HUES64 (cell line): Measurements from ENCODE around the gene MYO7B.

ENCODE experiments used
- H3K27ac ChIP-seq: 2 replicates; pipeline ENCODE4 v1.7.0; 2013; ENCODE audit warnings: low read depth, low read length, inconsistent platforms
- H3K27me3 ChIP-seq: 2 replicates; pipeline ENCODE4 v1.6.1; 2013; ENCODE audit warnings: mild to moderate bottlenecking, low read length; ENCODE audit not compliant: insufficient read depth
- H3K36me3 ChIP-seq: 2 replicates; pipeline ENCODE4 v1.6.1; 2013; ENCODE audit warnings: mild to moderate bottlenecking, low read length; ENCODE audit not compliant: insufficient read depth
- H3K4me1 ChIP-seq: 2 replicates; pipeline ENCODE4 v1.6.1; 2013; ENCODE audit warnings: mild to moderate bottlenecking, low read length, moderate library complexity; ENCODE audit not compliant: insufficient read depth
- H3K4me3 ChIP-seq: 2 replicates; pipeline ENCODE4 v1.5.1; 2013; ENCODE audit warnings: mild to moderate bottlenecking, low read length, moderate library complexity
- H3K9ac ChIP-seq: 2 replicates; pipeline ENCODE4 v1.6.1; 2013; ENCODE audit warnings: mild to moderate bottlenecking, low read depth, low read length
- H3K9me3 ChIP-seq: 2 replicates; pipeline ENCODE4 v1.6.1; 2013; ENCODE audit warnings: low read depth, low read length; ENCODE audit not compliant: insufficient read depth
- WGBS: fragments of 150-250, 120-280 bp; methylation state at CpG from one replicate; pipeline ENCODE4 v1.1.7; 2013; ENCODE audit warnings: missing lambda C conversion rate; 5-methylcytosine and 5-hydroxymethylcytosine counted together

Gene MYO7B

DNA sequence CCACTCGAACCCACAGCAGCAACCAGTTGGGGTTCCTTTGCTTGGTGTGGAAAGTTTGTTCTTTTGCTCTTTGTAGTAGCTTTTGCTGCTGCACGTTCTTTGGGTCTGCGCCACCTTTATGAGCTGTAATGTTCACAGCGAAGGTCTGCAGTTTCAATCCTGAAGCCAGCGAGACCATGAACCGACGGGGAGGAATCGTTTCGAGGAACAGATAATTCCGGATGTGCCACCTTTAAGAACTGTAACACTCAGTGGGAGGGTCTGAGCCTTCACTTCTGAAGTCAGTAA is 124.8 kb downstream of the MYO7B start:
- Histone ChIP-seq H3K27me3 (peaks cover 26% of the 10 kb centered on the region), H3K9ac (no peak overlapping the region), H3K9me3 (no peaks in the 10 kb centered on the region), H3K4me1 (peaks cover 7% of the 10 kb centered on the region; the same call in 1 of the 2 replicates), H3K4me3 (no peak overlapping the region), H3K27ac (no peak overlapping the region), H3K36me3 (no peaks in the 10 kb centered on the region)
- 95% methylated on average over 10 of the region's 10 CpGs for WGBS

DNA sequence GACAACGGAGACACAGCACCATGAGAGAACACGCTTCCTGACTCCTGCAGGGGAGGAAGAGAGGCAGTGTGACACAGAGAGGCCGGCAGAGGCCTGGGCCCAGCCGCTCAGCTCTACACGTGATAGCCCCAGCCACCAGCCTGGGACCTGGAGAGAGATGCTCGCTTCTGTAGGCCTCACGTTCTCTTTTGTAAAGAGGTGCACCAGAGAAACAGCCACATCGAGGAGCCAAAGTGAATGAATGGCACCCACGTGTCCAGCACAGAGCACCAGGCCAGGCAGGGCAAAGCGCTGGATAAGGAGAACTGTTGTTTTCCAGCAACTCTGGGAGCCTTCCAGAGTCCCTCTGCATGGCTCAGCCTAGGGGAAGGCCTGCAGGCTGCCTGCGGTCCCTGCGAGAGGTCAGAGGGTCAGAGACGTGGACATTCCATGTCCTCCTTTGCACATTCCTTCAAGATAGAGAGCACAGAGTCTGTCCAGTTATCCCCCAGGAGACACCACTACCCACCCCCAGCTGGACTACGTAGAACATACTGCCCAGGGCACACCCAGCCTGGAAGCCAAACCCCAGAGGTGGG is 125.7 kb downstream of the MYO7B start:
- 93% methylated on average over 14 of the region's 14 CpGs for WGBS
- Histone ChIP-seq H3K27ac (no peak overlapping the region), H3K4me1 (no peaks in the 10 kb centered on the region; the same call in 1 of the 2 replicates), H3K27me3 (peaks cover 36% of the 10 kb centered on the region), H3K9ac (no peak overlapping the region), H3K9me3 (no peaks in the 10 kb centered on the region), H3K36me3 (no peaks in the 10 kb centered on the region), H3K4me3 (no peak overlapping the region)

DNA sequence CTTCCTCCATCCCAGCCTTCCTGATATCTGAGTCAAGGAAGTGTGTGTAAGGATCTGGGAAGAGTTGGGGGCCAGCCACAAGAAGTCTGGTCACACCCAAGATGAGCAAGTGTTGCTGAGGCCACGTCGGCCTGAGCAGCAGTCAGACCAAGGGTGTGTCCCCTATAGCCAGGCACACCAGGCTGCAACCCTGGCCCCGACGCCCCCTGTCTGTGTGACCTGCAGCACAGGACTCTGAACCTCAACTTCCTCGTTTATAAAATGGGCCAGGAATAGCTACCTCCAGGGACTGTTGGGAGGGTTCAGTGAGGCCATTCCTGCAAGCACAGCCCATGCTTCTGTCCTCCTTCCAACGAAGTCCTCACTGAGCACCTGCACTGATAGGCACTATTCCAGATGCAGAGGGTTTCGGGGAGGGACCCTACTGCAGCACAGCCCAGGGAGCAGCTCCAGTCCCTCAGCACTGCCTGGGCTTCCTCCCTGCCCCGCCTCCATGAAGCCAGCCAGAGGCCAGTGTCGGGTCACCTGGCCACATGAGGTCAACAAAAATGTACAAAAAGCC is 126.5 kb downstream of the MYO7B start:
- H3K27me3 ChIP-seq: peaks cover 44% of the 10 kb centered on the region
- WGBS: 82% methylated on average over 9 of the region's 9 CpGs
- no peak overlapping the region for H3K27ac ChIP-seq
- H3K36me3 ChIP-seq: no peaks in the 10 kb centered on the region
- no peak overlapping the region for H3K4me3 ChIP-seq
- H3K9ac ChIP-seq: no peak overlapping the region
- no peaks in the 10 kb centered on the region for H3K9me3 ChIP-seq
- H3K4me1 ChIP-seq: no peaks in the 10 kb centered on the region; the same call in 1 of the 2 replicates

DNA sequence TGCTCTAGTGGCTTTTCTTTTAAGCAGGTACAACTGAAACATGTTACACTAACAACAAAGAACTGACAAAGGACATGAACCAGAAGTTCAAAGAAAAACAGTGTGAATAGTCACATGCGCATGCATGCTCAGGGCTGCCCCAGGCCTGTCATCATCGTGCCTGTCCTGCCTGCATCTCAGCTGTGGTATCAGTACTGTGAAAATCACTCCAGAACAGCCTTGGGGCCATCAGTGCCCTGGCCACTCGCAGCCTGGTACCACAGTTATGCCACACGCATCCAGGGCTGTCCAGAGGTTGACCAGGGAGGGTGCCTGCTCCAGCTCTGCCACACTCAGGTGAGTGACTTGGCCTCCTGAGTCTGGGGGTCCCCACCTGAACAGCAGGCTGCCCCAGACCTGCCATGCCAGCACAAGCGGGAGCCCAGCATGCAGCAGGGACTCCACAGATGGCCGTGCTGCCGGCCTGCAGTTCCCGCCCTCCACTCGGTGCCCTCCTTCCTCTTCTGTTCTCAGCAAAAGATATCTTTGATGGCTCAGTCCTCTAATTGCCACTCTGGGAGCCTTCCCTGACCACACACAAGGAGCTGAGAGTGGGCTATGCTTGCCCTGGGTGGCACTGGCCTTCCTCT is 127.6 kb downstream of the MYO7B start:
- WGBS: 75% methylated on average over 9 of the region's 9 CpGs
- H3K4me1 ChIP-seq: no peaks in the 10 kb centered on the region; the same call in 1 of the 2 replicates
- no peak overlapping the region for H3K9ac ChIP-seq

DNA sequence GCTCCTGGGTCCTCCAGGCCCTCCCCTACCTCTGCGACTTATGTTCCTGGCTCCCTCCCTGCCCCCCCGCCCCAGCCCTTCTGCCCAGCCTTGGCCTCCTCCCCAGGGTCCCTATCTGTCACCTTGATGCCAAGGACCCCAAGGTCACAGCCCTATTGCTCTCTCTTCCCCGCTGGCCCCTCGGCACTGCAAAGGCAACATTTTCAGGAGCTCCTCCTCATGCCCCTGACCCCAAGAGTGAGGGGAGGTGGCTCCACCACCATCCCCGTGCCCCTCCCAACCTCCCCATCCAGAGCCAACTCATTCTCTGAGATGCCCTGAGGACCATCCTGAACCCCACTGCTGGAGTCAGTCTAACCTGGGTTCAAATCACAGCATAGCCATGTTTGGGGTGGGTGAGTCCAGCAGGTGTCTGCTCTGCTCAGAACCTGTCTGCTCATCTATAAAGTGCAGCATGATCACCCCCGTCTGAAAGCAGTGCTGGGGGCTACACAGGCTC is 128.1 kb downstream of the MYO7B start:
- H3K9ac ChIP-seq: no peak overlapping the region
- H3K27me3 ChIP-seq: peaks cover 47% of the 10 kb centered on the region
- no peak overlapping the region for H3K27ac ChIP-seq
- H3K9me3 ChIP-seq: no peaks in the 10 kb centered on the region
- 77% methylated on average over 6 of the region's 6 CpGs for WGBS
- peak overlapping the region; percentile 61 for H3K4me3 ChIP-seq
- H3K4me1 ChIP-seq: no peaks in the 10 kb centered on the region; the same call in 1 of the 2 replicates
- H3K36me3 ChIP-seq: no peaks in the 10 kb centered on the region

More for the DNA sequence above, 127.6 kb downstream of the MYO7B start:
- Histone ChIP-seq H3K4me3 (no peak overlapping the region), H3K36me3 (no peaks in the 10 kb centered on the region), H3K9me3 (no peaks in the 10 kb centered on the region), H3K27ac (no peak overlapping the region), H3K27me3 (peaks cover 47% of the 10 kb centered on the region)

DNA sequence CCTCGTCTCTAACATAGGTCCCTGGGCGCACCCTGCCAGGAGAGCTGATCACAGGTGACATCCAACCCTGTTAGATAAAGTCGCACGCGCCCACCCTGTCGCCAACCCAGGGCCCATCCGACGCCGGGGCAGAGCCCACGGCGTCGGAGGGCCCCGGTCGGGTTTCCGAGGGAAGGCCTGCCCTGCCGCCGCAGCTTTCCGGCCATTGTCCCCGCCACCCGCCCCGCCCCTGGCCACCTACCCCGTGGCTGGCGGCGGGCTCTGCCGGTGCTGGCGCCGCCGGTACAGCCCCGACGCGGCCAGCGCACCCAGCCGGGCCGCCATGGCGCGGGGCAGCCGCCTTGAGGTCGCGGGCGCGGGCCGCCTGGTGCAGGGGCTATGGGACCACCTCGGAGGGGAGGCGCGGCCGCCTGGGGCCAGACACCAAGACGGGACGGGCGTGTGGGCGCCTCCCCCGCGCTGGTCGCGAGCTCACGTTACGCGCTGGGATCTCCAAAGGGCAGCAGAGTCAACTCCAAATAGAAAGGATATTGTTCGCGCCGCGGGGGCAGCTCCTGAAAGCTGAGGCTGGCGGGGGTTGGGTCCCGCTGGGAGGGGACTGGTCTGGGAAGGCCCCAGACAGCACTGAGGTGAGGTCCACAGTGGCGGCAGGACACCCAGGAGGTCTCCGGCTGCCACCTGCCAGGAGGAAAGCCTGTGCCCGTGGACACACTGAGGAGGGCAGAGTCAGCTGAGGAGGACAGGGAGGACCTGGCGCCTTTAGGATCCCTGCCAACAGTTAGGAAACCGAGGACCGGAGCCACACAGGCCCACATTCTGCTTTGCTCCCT is 128.8 kb downstream of the MYO7B start:
- H3K9me3 ChIP-seq: no peaks in the 10 kb centered on the region
- H3K36me3 ChIP-seq: no peaks in the 10 kb centered on the region
- peaks cover 47% of the 10 kb centered on the region for H3K27me3 ChIP-seq
- H3K4me3 ChIP-seq: peak overlapping the region; percentile 61
- WGBS: 14% methylated on average over 69 of the region's 69 CpGs
- no peaks in the 10 kb centered on the region; the same call in 1 of the 2 replicates for H3K4me1 ChIP-seq
- peak overlapping the region; percentile 73 for H3K9ac ChIP-seq
- H3K27ac ChIP-seq: no peak overlapping the region

DNA sequence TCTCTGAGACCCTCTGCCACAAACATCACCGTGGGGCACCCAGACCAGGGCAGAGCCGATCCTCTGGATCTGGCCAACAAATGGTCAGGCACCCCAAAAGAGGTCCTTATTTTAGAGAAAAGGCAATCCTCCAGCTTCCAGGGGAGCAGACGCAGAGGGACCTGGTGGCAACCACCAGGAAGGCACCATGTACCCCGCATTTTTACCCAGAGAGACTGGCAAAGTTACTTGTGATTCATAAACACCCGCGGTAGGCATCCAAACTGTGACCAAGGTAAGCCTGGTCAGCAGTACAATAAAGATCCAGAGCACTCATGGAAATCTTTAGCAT is 129.4 kb downstream of the MYO7B start:
- WGBS: 95% methylated on average over 6 of the region's 6 CpGs
- H3K4me3 ChIP-seq: no peak overlapping the region

DNA sequence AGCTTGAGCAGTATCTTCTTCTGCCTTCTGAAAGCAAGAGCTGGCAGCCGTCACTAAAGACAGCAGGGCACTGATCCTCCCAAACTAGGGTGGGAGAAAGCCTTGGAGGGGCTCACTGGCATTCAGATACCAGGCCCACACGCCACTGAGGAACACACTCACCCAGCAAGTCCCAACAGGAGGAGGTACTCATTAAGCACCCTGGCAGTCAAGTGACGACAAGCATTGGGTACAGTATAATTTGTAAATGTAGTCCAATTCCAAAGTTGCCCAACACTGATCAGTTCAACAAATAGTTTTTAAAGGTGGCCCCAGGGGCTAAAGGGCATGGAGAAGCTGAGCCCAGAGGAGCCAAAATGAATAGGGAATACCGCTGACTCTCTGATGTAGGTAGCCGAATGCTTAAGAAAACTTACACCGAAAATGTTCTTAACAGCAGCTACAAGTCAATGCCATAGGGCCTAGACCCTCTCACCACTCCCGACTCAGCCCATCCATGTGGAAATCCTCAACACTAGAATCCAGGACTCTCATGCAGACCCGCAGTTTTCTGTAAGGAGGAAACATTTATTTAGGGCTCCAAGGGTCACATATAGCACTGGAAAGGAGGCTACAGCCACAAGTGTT is 129.9 kb downstream of the MYO7B start:
- H3K27me3 ChIP-seq: peaks cover 47% of the 10 kb centered on the region
- no peak overlapping the region for H3K4me3 ChIP-seq
- H3K36me3 ChIP-seq: no peaks in the 10 kb centered on the region
- no peaks in the 10 kb centered on the region; the same call in 1 of the 2 replicates for H3K4me1 ChIP-seq
- no peak overlapping the region for H3K27ac ChIP-seq
- 90% methylated on average over 8 of the region's 8 CpGs for WGBS
- no peak overlapping the region for H3K9ac ChIP-seq
- no peaks in the 10 kb centered on the region for H3K9me3 ChIP-seq

More for the DNA sequence above, 129.4 kb downstream of the MYO7B start:
- Histone ChIP-seq H3K36me3 (no peaks in the 10 kb centered on the region), H3K9me3 (no peaks in the 10 kb centered on the region), H3K4me1 (no peaks in the 10 kb centered on the region; the same call in 1 of the 2 replicates), H3K27me3 (peaks cover 47% of the 10 kb centered on the region), H3K9ac (no peak overlapping the region), H3K27ac (no peak overlapping the region)

DNA sequence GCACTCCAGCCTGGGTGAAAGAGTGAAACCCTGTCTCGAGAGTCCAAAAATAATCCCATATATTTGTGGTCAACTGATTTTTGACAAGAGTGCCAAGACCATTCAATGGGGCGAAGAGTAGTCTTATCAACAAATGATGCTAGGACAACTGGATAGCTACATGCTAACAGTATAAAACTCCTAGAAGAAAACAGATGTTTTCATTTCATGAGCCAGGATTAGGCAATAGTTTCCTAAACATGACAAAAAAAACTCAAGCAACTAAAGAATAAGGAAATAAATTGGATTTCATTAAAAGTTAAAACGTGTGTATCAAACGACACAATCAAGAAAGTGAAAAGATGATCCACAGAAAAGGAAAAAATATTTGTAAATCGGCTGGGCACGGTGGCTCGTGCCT is 133.6 kb downstream of the MYO7B start:
- no peak overlapping the region for H3K27ac ChIP-seq
- 93% methylated on average over 7 of the region's 7 CpGs for WGBS

DNA sequence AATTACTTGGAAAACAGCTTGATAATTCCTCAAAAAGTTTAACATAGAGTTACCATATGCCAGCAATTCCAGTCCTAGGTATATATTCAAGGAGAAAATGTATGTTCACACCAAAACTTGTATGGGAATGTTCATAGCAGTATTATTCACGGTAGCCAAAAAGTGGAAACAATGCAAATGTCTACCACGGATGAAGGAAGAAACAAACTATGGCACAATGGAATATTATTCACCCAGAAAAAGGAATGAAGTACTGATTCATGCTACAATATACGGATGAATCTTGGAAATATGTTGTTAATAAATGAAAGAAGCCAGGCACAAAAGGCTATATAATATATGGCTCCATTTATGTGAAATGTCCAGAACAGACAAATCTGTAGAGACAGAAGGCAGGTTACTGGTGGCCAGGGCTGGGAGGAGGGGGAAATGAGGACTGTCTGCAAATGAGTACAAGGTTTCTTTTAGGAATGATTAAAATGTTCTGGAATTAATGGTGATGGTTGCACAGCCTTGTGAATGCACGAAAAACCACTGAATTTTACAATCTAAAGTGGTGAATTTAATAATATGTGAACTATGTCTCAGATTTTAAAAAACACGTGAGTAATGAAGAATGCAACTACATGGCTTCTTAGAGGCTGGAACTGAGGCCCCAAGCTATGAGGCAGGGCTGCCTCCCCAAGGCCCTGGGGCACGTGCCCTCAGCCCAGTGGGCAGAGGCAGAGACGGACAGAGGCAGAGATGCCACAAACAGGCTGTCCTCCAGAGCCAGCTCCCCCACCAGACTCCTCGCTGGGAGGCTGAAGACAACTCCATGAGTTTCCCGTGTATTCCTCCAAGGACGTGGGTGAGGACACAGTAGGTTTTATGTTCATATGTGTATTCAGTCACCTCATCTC is 134.8 kb downstream of the MYO7B start:
- WGBS: 96% methylated on average over 10 of the region's 10 CpGs
- no peaks in the 10 kb centered on the region for H3K9me3 ChIP-seq
- no peak overlapping the region for H3K4me3 ChIP-seq
- H3K27ac ChIP-seq: no peak overlapping the region
- H3K27me3 ChIP-seq: peaks cover 50% of the 10 kb centered on the region
- no peak overlapping the region for H3K9ac ChIP-seq
- H3K36me3 ChIP-seq: no peaks in the 10 kb centered on the region
- no peaks in the 10 kb centered on the region for H3K4me1 ChIP-seq

More for the DNA sequence above, 133.6 kb downstream of the MYO7B start:
- Histone ChIP-seq H3K9ac (no peak overlapping the region), H3K27me3 (peaks cover 53% of the 10 kb centered on the region), H3K4me1 (no peaks in the 10 kb centered on the region; the same call in 1 of the 2 replicates), H3K9me3 (no peaks in the 10 kb centered on the region), H3K36me3 (no peaks in the 10 kb centered on the region), H3K4me3 (no peak overlapping the region)
